GM19043 (cell line): ENCODE measurements around the gene TTLL11.
"Not testable (repeated sequence)": the region's sequence is repeated elsewhere in the genome, so short reads cannot be mapped to it uniquely, and the experiment has no call there.

Source experiments
- ATAC-seq: cut with Tn5 transposase; IDR thresholded peaks from one replicate; pipeline ENCODE4 v1.9.1; 2021; ENCODE audit warnings: low read depth; ENCODE audit not compliant: unreplicated experiment

TTLL11 gene

GRCh38 chr9:122011818-122012498 is 81.2 kb downstream of the TTLL11 start:
- ATAC-seq: no peak

GRCh38 chr9:122008559-122008958 is 84.5 kb downstream of the TTLL11 start:
- ATAC-seq: no peak

- ATAC-seq: no peak
These were observed 85.3 kb downstream of the TTLL11 start for GRCh38 chr9:122007837-122008236.

GRCh38 chr9:122005597-122005996 is 87.5 kb downstream of the TTLL11 start:
- ATAC-seq: no peak

- no peak for ATAC-seq
These were observed 88.5 kb downstream of the TTLL11 start for GRCh38 chr9:122004589-122004988.

- ATAC-seq: no peak
These were observed 91.5 kb downstream of the TTLL11 start for GRCh38 chr9:122001491-122002201.

GRCh38 chr9:122000526-122000925 is 92.6 kb downstream of the TTLL11 start:
- ATAC-seq: not testable (repeated sequence)

GRCh38 chr9:121999556-121999955 is 93.6 kb downstream of the TTLL11 start:
- no peak for ATAC-seq

- no peak for ATAC-seq
These were observed 94.5 kb downstream of the TTLL11 start for GRCh38 chr9:121998513-121999049.

GRCh38 chr9:121997791-121998190 is 95.3 kb downstream of the TTLL11 start:
- ATAC-seq: no peak

GRCh38 chr9:121996783-121997182 is 96.3 kb downstream of the TTLL11 start:
- ATAC-seq: no peak

- no peak for ATAC-seq
These were observed 97.1 kb downstream of the TTLL11 start for GRCh38 chr9:121995997-121996396.

- no peak for ATAC-seq
These were observed 100.4 kb downstream of the TTLL11 start for GRCh38 chr9:121992571-121993212.

GRCh38 chr9:121991307-121991661 is 101.8 kb downstream of the TTLL11 start:
- no peak for ATAC-seq

GRCh38 chr9:121990600-121991306 is 102.4 kb downstream of the TTLL11 start:
- no peak for ATAC-seq

- no peak for ATAC-seq
These were observed 104.1 kb downstream of the TTLL11 start for GRCh38 chr9:121989010-121989409.

- no peak for ATAC-seq
These were observed 105.8 kb downstream of the TTLL11 start for GRCh38 chr9:121987314-121987713.

- ATAC-seq: no peak
These were observed 107.2 kb downstream of the TTLL11 start for GRCh38 chr9:121985792-121986494.

- ATAC-seq: no peak
These were observed 108.2 kb downstream of the TTLL11 start for GRCh38 chr9:121984726-121985402.

- no peak for ATAC-seq
These were observed 109.4 kb downstream of the TTLL11 start for GRCh38 chr9:121983736-121984135.
